K562 (cell line): Measurements from ENCODE around the gene HYOU1. TPM values are rescaled to one million over a fixed set of nuclear protein-coding genes. Genes with fewer than 3 reads are reported as not detected.

Source experiments
- CAMTA2 ChIP-seq: fragments of 250-450 bp; sonication (Bioruptor Pico); conservative IDR thresholded peaks from 2 replicates; pipeline ENCODE4 v1.5.1; 2022
- HDAC3 ChIP-seq: fragments of 450-650 bp; IDR thresholded peaks from 2 replicates; pipeline ENCODE4 v1.6.1; 2018; ENCODE audit warnings: borderline replicate concordance, mild to moderate bottlenecking, moderate library complexity; ENCODE audit not compliant: partially characterized antibody
- KDM4B ChIP-seq, 2 experiments: fragments of 450-650 bp in 1 of 2; sonication (generic) in 1 of 2; IDR thresholded peaks; 2 replicates each; pipeline ENCODE4 v1.6.1; 2016 to 2017; ENCODE audit warnings: borderline replicate concordance in 2 of 2, antibody characterized with exemption in 1 of 2, low read depth in 1 of 2, mild to moderate bottlenecking in 1 of 2
- MLX ChIP-seq, 2 experiments: fragments of 450-650 bp in 1 of 2; sonication (generic) in 1 of 2; formaldehyde crosslinking; conservative IDR thresholded peaks; 2 replicates each; pipeline versions ENCODE4 v1.4.0 to v1.8.1; 2020 to 2022; ENCODE audit warnings: mild to moderate bottlenecking in 1 of 2, missing genetic modification reagents in 1 of 2
- NFATC3 ChIP-seq: fragments of 450-650 bp; IDR thresholded peaks from 2 replicates; pipeline ENCODE4 v1.6.1; 2017; ENCODE audit warnings: mild to moderate bottlenecking
- RBFOX2 ChIP-seq: fragments of 200-400 bp; formaldehyde crosslinking; IDR thresholded peaks from 2 replicates; pipeline ENCODE4 v1.6.1; 2017; ENCODE audit warnings: low read depth, mild to moderate bottlenecking, low read length, moderate library complexity
- RBM14 ChIP-seq: fragments of 200-400 bp; formaldehyde crosslinking; IDR thresholded peaks from 2 replicates; pipeline ENCODE4 v1.6.1; 2018; ENCODE audit warnings: low read depth, mild to moderate bottlenecking, low read length, moderate library complexity, borderline replicate concordance; ENCODE audit not compliant: insufficient read depth
- RBM39 ChIP-seq: fragments of 200-400 bp; formaldehyde crosslinking; optimal IDR thresholded peaks from 2 replicates; pipeline ENCODE3; 2018; ENCODE audit warnings: low read depth, low read length
- RFX1 ChIP-seq: fragments of 450-650 bp; IDR thresholded peaks from 2 replicates; pipeline ENCODE4 v1.6.1; 2016; ENCODE audit warnings: mild to moderate bottlenecking, moderate library complexity
- RNF2 ChIP-seq: sonication (generic); IDR thresholded peaks from 2 replicates; pipeline ENCODE4 v1.6.1; 2016
- SMARCE1 ChIP-seq: fragments of 450-650 bp; IDR thresholded peaks from 2 replicates; pipeline ENCODE4 v1.7.1; 2016; ENCODE audit warnings: mild to moderate bottlenecking
- SNIP1 ChIP-seq: fragments of 450-650 bp; IDR thresholded peaks from 2 replicates; pipeline ENCODE4 v1.7.1; 2017; ENCODE audit warnings: low read depth, mild to moderate bottlenecking
- SP1 ChIP-seq: sonication (generic); formaldehyde crosslinking; IDR thresholded peaks from 2 replicates; pipeline ENCODE4 v1.8.1; 2022; ENCODE audit warnings: mild to moderate bottlenecking, missing genetic modification reagents
- TARDBP ChIP-seq: fragments of 450-650 bp; IDR thresholded peaks from 2 replicates; pipeline ENCODE4 v1.6.1; 2016
- XRCC4 ChIP-seq: IDR thresholded peaks from one replicate; pipeline ENCODE4 v1.6.1; 2011; ENCODE audit not compliant: insufficient read depth, insufficient read length; ENCODE audit errors: extremely low read depth
- ZBTB8A ChIP-seq: fragments of 450-650 bp; IDR thresholded peaks from 2 replicates; pipeline ENCODE4 v1.6.1; 2018; ENCODE audit warnings: mild to moderate bottlenecking, moderate library complexity; ENCODE audit not compliant: partially characterized antibody
- ZFP1 ChIP-seq: fragments of 450-650 bp; formaldehyde crosslinking; IDR thresholded peaks from 2 replicates; pipeline ENCODE4 v1.4.0; 2020; ENCODE audit warnings: mild to moderate bottlenecking, mixed read lengths
- ZNF449 ChIP-seq: fragments of 250-450 bp; sonication (Bioruptor Pico); IDR thresholded peaks from 2 replicates; pipeline ENCODE4 v1.8.0; 2022; ENCODE audit warnings: moderate library complexity, mild to moderate bottlenecking, inconsistent platforms
- ZNF57 ChIP-seq: fragments of 450-650 bp; formaldehyde crosslinking; IDR thresholded peaks from 2 replicates; pipeline ENCODE4 v1.4.0; 2020; ENCODE audit warnings: mild to moderate bottlenecking, moderate library complexity
- ZNF609 ChIP-seq: sonication (generic); formaldehyde crosslinking; IDR thresholded peaks from 2 replicates; pipeline ENCODE4 v1.8.1; 2023; ENCODE audit warnings: missing genetic modification reagents, mild to moderate bottlenecking, borderline replicate concordance
- polyA plus RNA-seq, 8 experiments: library from polyadenylated mRNA; depleted of rRNA in 4 of 8; stranded (reverse) in 5 of 8; unstranded in 3 of 8; fragments of >200 nt; fragmentation: Nextera tagmentation in 2 of 8; fragmentation: Illumina TruSeq in 1 of 8; extraction: Ambion mirVana in 2 of 8; extraction: Trizol in 1 of 8; gene quantifications; 2 replicates each; pipeline versions ENCODE4 v1.2.1 to v1.2.3, GENCODE V29; 2011 to 2014; ENCODE audit warnings: inconsistent platforms in 1 of 8, missing spikeins in 1 of 8
- total RNA-seq, 7 experiments: library from RNA; depleted of rRNA in 6 of 7; stranded (reverse); fragments of >200 nt in 6 of 7; fragmentation: Illumina TruSeq in 2 of 7; extraction: Trizol in 2 of 7; gene quantifications; 2 replicates each; pipeline versions ENCODE4 v1.2.1 to v1.2.3, GENCODE V29; 2011 to 2021; ENCODE audit warnings: low replicate concordance in 1 of 7
- TF ChIP-seq, protein P1 (sequence below): sonication (generic); formaldehyde crosslinking; IDR thresholded peaks from 2 replicates; pipeline ENCODE4 v1.8.1; 2023; ENCODE audit warnings: mild to moderate bottlenecking, missing genetic modification reagents

Gene HYOU1
- total and polyA plus RNA-seq, 9 of the 15 experiments (the other 6 are each of a cell fraction or from before 2014, with no cell fraction given) = 19.5 to 197 (median 128) TPM

DNA sequence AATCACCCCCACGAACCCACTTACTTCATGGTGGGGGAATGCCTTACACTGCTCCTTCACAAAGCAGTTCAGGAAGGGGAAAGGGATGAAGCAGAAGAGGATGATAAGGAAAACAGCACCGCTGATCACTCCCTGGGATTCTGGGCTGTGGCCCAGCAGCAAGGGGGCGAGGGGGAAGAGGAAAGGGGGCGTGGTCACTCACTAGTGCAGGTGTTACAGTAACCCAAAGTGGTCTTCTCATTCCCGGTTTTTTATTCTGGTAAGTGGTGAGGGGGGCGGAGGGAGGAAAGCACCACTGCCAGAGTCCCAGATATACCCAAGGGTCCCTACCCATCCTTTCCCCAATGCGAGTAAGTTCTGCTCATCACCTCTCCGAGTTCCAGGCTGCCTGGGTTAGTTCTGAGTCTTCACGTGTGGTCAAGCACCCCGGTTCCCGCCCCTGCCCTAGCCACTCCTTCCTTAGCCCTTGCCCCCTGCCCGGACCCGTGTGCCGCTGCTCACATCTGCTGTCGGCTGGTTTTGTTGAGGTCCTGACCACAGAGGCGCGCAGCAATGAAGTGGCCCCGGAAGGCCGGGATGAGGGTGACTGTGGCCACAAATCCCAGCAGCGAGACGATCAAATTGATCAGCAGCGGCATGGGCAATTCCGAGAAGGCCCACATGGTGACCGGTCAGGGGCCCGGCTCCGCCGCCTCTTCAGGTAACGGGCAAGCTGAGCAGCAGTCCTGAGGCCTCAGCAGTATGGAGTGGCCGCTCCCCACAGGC, 44.2 kb upstream of the HYOU1 start (continued):
- TF ChIP-seq SMARCE1 (no peak), ZFP1 (no peak), SNIP1 (no peak), RBFOX2 (peak; percentile 85), RFX1 (no peak), RBM39 (peak; percentile 18), RBM14 (no peak), TARDBP (no peak), ZNF449 (CRISPR knock-in tag) (no peak), ZBTB8A (no peak), RNF2 (no peak), XRCC4 (no peak), KDM4B (IDR thresholded peaks at IDR 0.05; ENCODE audit: borderline replicate concordance in 2 of 2, low read depth in 1 of 2) (no peak), HDAC3 (no peak), NFATC3 (no peak), CAMTA2 (CRISPR knock-in tag) (no peak), ZNF57 (CRISPR knock-in tag) (no peak), MLX (CRISPR knock-in tag; conservative IDR thresholded peaks at IDR 0.05) (no peak), SP1 (peak; percentile 16; the same call in 1 of the 2 replicates), ZNF609 (CRISPR knock-in tag) (0 out of 2 replicates have a peak, but pooled peaks have one; percentile 68)
- TF ChIP-seq, protein P1, sequence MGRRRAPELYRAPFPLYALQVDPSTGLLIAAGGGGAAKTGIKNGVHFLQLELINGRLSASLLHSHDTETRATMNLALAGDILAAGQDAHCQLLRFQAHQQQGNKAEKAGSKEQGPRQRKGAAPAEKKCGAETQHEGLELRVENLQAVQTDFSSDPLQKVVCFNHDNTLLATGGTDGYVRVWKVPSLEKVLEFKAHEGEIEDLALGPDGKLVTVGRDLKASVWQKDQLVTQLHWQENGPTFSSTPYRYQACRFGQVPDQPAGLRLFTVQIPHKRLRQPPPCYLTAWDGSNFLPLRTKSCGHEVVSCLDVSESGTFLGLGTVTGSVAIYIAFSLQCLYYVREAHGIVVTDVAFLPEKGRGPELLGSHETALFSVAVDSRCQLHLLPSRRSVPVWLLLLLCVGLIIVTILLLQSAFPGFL (CRISPR knock-in tag) = peak; percentile 91; the same call in 1 of the 2 replicates
